Left ventricle myocardium superior (tissue), 1 donor: ENCODE results near the gene RASA4B. TPM values are rescaled to one million over a fixed set of nuclear protein-coding genes. Genes with fewer than 3 reads are reported as not detected.
"Not testable (repeated sequence)": the region's sequence is repeated elsewhere in the genome, so short reads cannot be mapped to it uniquely, and the experiment has no call there.

Source experiments
- ATAC-seq: fragments of 200-7000 bp; cut with Tn5 transposase; one replicate; pipeline ENCODE4 v1.9.1; 2020; ENCODE audit warnings: mild to moderate bottlenecking, moderate library complexity
- DNase-seq: peaks from one replicate; pipeline ENCODE4 v3.0.0-alpha.2; 2020
- intact Hi-C: fragments of 100-400 bp; cut with micrococcal nuclease; formaldehyde crosslinking; loops from one replicate; pipeline ENCODE4 v1.11.0; 2022
- long read RNA-seq: library from polyadenylated mRNA; unstranded; transcript quantifications from one replicate; pipeline ENCODE4 v2.0.0, GENCODE V29; 2021
- total RNA-seq: library from RNA; stranded (reverse); fragmentation: NEBNext Ultra II Directional; extraction: Animal tissue kit (Norgen Biotek cat#: 25700); gene quantifications from one replicate; pipeline ENCODE4 v1.2.1, GENCODE V29; 2021
- donor health status: DM: no; HTN: yes; CAD: no; lungs with severe emphysema.

The RASA4B gene
- 7.5 TPM for total RNA-seq
- long read RNA-seq, partial matches to known transcripts = 3 of 6 reads
- long read RNA-seq, other reads (novel, unspliced or antisense) = 1 of 6 reads

GRCh38 chr7:102517550-102518147 lies at the start of gene RASA4B:
RASA4B (minus strand) TSS chr7:102517777; CDS start chr7:102517710, 67 bp downstream.
- DNase-seq = peak; percentile 43
- intact Hi-C loops = not testable (repeated sequence)
- peak; percentile 94 for ATAC-seq

GRCh38 chr7:102550808-102551422 lies 33.3 kb upstream of the RASA4B start, which contains the start of gene SPDYE2:
SPDYE2 (plus strand) TSS chr7:102551226; CDS start chr7:102553256, 2,030 bp downstream.
- intact Hi-C loops, DNase-seq: not testable (repeated sequence)
- peak; percentile 35 for ATAC-seq

GRCh38 chr7:102546353-102546752 lies 28.8 kb upstream of the RASA4B start:
- intact Hi-C loops, ATAC-seq: not testable (repeated sequence)
- DNase-seq = peak; percentile 9

GRCh38 chr7:102545288-102545687 lies 27.7 kb upstream of the RASA4B start:
- ATAC-seq, DNase-seq, intact Hi-C loops: not testable (repeated sequence)

GRCh38 chr7:102544372-102544771 lies 26.8 kb upstream of the RASA4B start:
- intact Hi-C loops, DNase-seq: not testable (repeated sequence)
- ATAC-seq = peak; percentile 4

GRCh38 chr7:102543596-102543995 lies 26.0 kb upstream of the RASA4B start, which contains the start of gene UPK3BL2:
UPK3BL2 (minus strand) TSS chr7:102543696; CDS start chr7:102543636, 60 bp downstream.
- peak; percentile 55 for ATAC-seq
- DNase-seq, intact Hi-C loops: not testable (repeated sequence)

- intact Hi-C loops, ATAC-seq: not testable (repeated sequence)
- peak; percentile 26 for DNase-seq
These were observed 25.2 kb upstream of the RASA4B start for GRCh38 chr7:102542771-102543170.

- intact Hi-C loops, ATAC-seq: not testable (repeated sequence)
- peak; percentile 20 for DNase-seq
These were observed 24.5 kb upstream of the RASA4B start for GRCh38 chr7:102542083-102542482.

GRCh38 chr7:102540604-102541003 lies 23.0 kb upstream of the RASA4B start:
- intact Hi-C loops, DNase-seq, ATAC-seq: not testable (repeated sequence)

- ATAC-seq, intact Hi-C loops, DNase-seq: not testable (repeated sequence)
These were observed 17.6 kb upstream of the RASA4B start for GRCh38 chr7:102535062-102535615.

- DNase-seq, ATAC-seq, intact Hi-C loops: not testable (repeated sequence)
These were observed 14.6 kb upstream of the RASA4B start for GRCh38 chr7:102532127-102532526.

GRCh38 chr7:102531583-102531982 lies 14.0 kb upstream of the RASA4B start:
- DNase-seq = peak; percentile 25
- intact Hi-C loops, ATAC-seq: not testable (repeated sequence)

GRCh38 chr7:102527822-102528793 lies 10.5 kb upstream of the RASA4B start:
- peak; percentile 25 for ATAC-seq
- intact Hi-C loops, DNase-seq: not testable (repeated sequence)

GRCh38 chr7:102527182-102527581 lies 9.6 kb upstream of the RASA4B start:
- ATAC-seq = peak; percentile 40
- intact Hi-C loops, DNase-seq: not testable (repeated sequence)

- ATAC-seq (peak; percentile 2), DNase-seq (peak; percentile 19)
- intact Hi-C loops = not testable (repeated sequence)
These were observed 7.2 kb upstream of the RASA4B start for GRCh38 chr7:102524803-102525202.

GRCh38 chr7:102520797-102521196 lies 3.2 kb upstream of the RASA4B start:
- ATAC-seq, intact Hi-C loops, DNase-seq: not testable (repeated sequence)

GRCh38 chr7:102516951-102517350 lies 626 bp downstream of the RASA4B start:
- DNase-seq, ATAC-seq, intact Hi-C loops: not testable (repeated sequence)

GRCh38 chr7:102515889-102516288 lies 1.7 kb downstream of the RASA4B start:
- intact Hi-C loops, ATAC-seq, DNase-seq: not testable (repeated sequence)
